Activated T-cell treated with anti-CD3 and anti-CD28 coated beads for 4 hours (primary cell): Measurements from ENCODE around the gene BRMS1L.
A peak's percentile ranks its signal among the peaks of the same experiment; 100 is the strongest.
"Not testable (repeated sequence)": the region's sequence is repeated elsewhere in the genome, so short reads cannot be mapped to it uniquely, and the experiment has no call there.

Source experiments
- DNase-seq: peaks from one replicate; pipeline ENCODE4 v3.0.0-alpha.2; 2020

BRMS1L gene

GRCh38 chr14:35826218-35826951 is at the start of gene BRMS1L:
BRMS1L (plus strand) TSS chr14:35826338; CDS start chr14:35826517, 179 bp downstream.
- DNase-seq = peak; percentile 93

GRCh38 chr14:35776823-35777222 is 49.3 kb upstream of the BRMS1L start:
- DNase-seq = no peak

GRCh38 chr14:35777550-35777949 is 48.6 kb upstream of the BRMS1L start:
- DNase-seq = not testable (repeated sequence)

GRCh38 chr14:35779368-35779767 is 46.8 kb upstream of the BRMS1L start:
- DNase-seq = no peak

- no peak for DNase-seq
Observed at GRCh38 chr14:35783699-35784098, 42.4 kb upstream of the BRMS1L start.

- DNase-seq = no peak
Observed at GRCh38 chr14:35786856-35787255, 39.3 kb upstream of the BRMS1L start.

GRCh38 chr14:35789651-35790050 is 36.5 kb upstream of the BRMS1L start:
- no peak for DNase-seq

GRCh38 chr14:35797796-35798195 is 28.3 kb upstream of the BRMS1L start:
- DNase-seq = no peak

- no peak for DNase-seq
Observed at GRCh38 chr14:35806006-35806907, 19.9 kb upstream of the BRMS1L start.

- DNase-seq = no peak
Observed at GRCh38 chr14:35807131-35807961, 18.8 kb upstream of the BRMS1L start.

GRCh38 chr14:35808076-35808637 is 18.0 kb upstream of the BRMS1L start:
- DNase-seq = no peak

- peak; percentile 93 for DNase-seq
Observed at GRCh38 chr14:35808638-35809563, 17.2 kb upstream of the BRMS1L start, which contains the start of gene RALGAPA1. RALGAPA1 (minus strand) TSS chr14:35809295; CDS start chr14:35808835, 460 bp downstream.

- no peak for DNase-seq
Observed at GRCh38 chr14:35809597-35809996, 16.5 kb upstream of the BRMS1L start.

- DNase-seq = no peak
Observed at GRCh38 chr14:35810963-35811362, 15.2 kb upstream of the BRMS1L start.

- DNase-seq = peak; percentile 83
Observed at GRCh38 chr14:35814371-35815005, 11.7 kb upstream of the BRMS1L start.

GRCh38 chr14:35818346-35819115 is 7.6 kb upstream of the BRMS1L start:
- DNase-seq = no peak

GRCh38 chr14:35819591-35820540 is 6.3 kb upstream of the BRMS1L start:
- no peak for DNase-seq

- DNase-seq = no peak
Observed at GRCh38 chr14:35821564-35822411, 4.3 kb upstream of the BRMS1L start.
